NCI-H2029 (cell line): Measurements from ENCODE around the gene SLC17A4.
A peak's percentile ranks its signal among the peaks of the same experiment; 100 is the strongest.
"Not testable (repeated sequence)": the region's sequence is repeated elsewhere in the genome, so short reads cannot be mapped to it uniquely, and the experiment has no call there.

Experiments used
- DNase-seq: peaks from one replicate; lab custom pipeline; 2025; lab: John Stamatoyannopoulos, UW

SLC17A4 gene

GRCh38 chr6:25754535-25754934 lies at the start of gene SLC17A4:
Gene SLC17A4 (plus strand): TSS chr6:25754742. CDS start chr6:25761963, 7,221 bp downstream.
- no peak for DNase-seq

- peak; percentile 67 for DNase-seq
Observed at GRCh38 chr6:25706314-25707014, 48.1 kb upstream of the SLC17A4 start.

GRCh38 chr6:25709761-25710160 lies 44.8 kb upstream of the SLC17A4 start:
- no peak for DNase-seq

GRCh38 chr6:25710287-25710686 lies 44.3 kb upstream of the SLC17A4 start:
- no peak for DNase-seq

GRCh38 chr6:25713824-25714223 lies 40.7 kb upstream of the SLC17A4 start:
- no peak for DNase-seq

- DNase-seq: no peak
Observed at GRCh38 chr6:25714765-25715164, 39.8 kb upstream of the SLC17A4 start.

GRCh38 chr6:25715794-25716193 lies 38.7 kb upstream of the SLC17A4 start:
- no peak for DNase-seq

GRCh38 chr6:25717866-25718740 lies 36.4 kb upstream of the SLC17A4 start:
- DNase-seq: peak; percentile 24

GRCh38 chr6:25726122-25726911 lies 28.2 kb upstream of the SLC17A4 start:
- no peak for DNase-seq

- no peak for DNase-seq
Observed at GRCh38 chr6:25727028-25727427, 27.5 kb upstream of the SLC17A4 start.

GRCh38 chr6:25730907-25731306 lies 23.6 kb upstream of the SLC17A4 start:
- DNase-seq: no peak

GRCh38 chr6:25731721-25732120 lies 22.8 kb upstream of the SLC17A4 start:
- DNase-seq: no peak

- DNase-seq: no peak
Observed at GRCh38 chr6:25732468-25733198, 21.9 kb upstream of the SLC17A4 start.

GRCh38 chr6:25735261-25735660 lies 19.3 kb upstream of the SLC17A4 start:
- no peak for DNase-seq

- no peak for DNase-seq
Observed at GRCh38 chr6:25743868-25744267, 10.7 kb upstream of the SLC17A4 start.

GRCh38 chr6:25745836-25746235 lies 8.7 kb upstream of the SLC17A4 start:
- no peak for DNase-seq

- DNase-seq: no peak
Observed at GRCh38 chr6:25746968-25747367, 7.6 kb upstream of the SLC17A4 start.

- no peak for DNase-seq
Observed at GRCh38 chr6:25747477-25747876, 7.1 kb upstream of the SLC17A4 start.

GRCh38 chr6:25748049-25748448 lies 6.5 kb upstream of the SLC17A4 start:
- no peak for DNase-seq

GRCh38 chr6:25748601-25749517 lies 5.7 kb upstream of the SLC17A4 start:
- DNase-seq: not testable (repeated sequence)

- no peak for DNase-seq
Observed at GRCh38 chr6:25749837-25750236, 4.7 kb upstream of the SLC17A4 start.
